Tibial artery (tissue), 4 donors: ENCODE measurements around the gene PAPSS2.

Experiments
- DNase-seq, 2 donors: peaks; one replicate each; pipeline ENCODE4 v3.0.0-alpha.2; 2019
- H3K27ac ChIP-seq, 2 donors: fragments of 200-600 bp; sonication (generic) in 1 of 2; 1 replicate in 1 of 2; 2 replicates in 1 of 2; pipeline ENCODE4 v1.5.1; 2018 to 2019; ENCODE audit warnings: mild to moderate bottlenecking in 1 of 2
- H3K27me3 ChIP-seq, 2 donors: fragments of 200-600 bp; sonication (generic) in 1 of 2; one replicate each; pipeline versions ENCODE4 v1.5.1 to v1.6.0; 2016 to 2019
- H3K36me3 ChIP-seq, 3 donors: fragments of 200-600 bp; sonication (generic) in 2 of 3; one replicate each; pipeline ENCODE4 v1.5.1; 2016 to 2019; ENCODE audit warnings: mild to moderate bottlenecking in 2 of 3
- H3K4me1 ChIP-seq, 4 donors: fragments of 200-600 bp; sonication (generic) in 2 of 4; 1 replicate in 3 of 4; 2 replicates in 1 of 4; pipeline ENCODE4 v1.5.1; 2016 to 2019
- H3K4me3 ChIP-seq, 2 donors: fragments of 200-600 bp; sonication (generic) in 1 of 2; 1 replicate in 1 of 2; 2 replicates in 1 of 2; pipeline ENCODE4 v1.5.1; 2018 to 2019; ENCODE audit warnings: mild to moderate bottlenecking in 2 of 2
- H3K9me3 ChIP-seq, 3 donors: fragments of 200-600 bp; sonication (generic) in 1 of 3; one replicate each; pipeline ENCODE4 v1.5.1; 2016 to 2019
- CTCF ChIP-seq, 2 experiments: fragments of 200-600 bp in 1 of 2; fragments of 450-650 bp in 1 of 2; IDR thresholded peaks; one replicate each; pipeline ENCODE4 v1.5.1; 2017 to 2019; ENCODE audit warnings: antibody characterized with exemption in 2 of 2, mild to moderate bottlenecking in 1 of 2, moderate library complexity in 1 of 2
- intact Hi-C: fragments of 100-400 bp; cut with DNase I; formaldehyde crosslinking; loops from one replicate; pipeline ENCODE4 v1.15.0; 2023; ENCODE audit warnings: low total_unique reads

Gene PAPSS2

DNA sequence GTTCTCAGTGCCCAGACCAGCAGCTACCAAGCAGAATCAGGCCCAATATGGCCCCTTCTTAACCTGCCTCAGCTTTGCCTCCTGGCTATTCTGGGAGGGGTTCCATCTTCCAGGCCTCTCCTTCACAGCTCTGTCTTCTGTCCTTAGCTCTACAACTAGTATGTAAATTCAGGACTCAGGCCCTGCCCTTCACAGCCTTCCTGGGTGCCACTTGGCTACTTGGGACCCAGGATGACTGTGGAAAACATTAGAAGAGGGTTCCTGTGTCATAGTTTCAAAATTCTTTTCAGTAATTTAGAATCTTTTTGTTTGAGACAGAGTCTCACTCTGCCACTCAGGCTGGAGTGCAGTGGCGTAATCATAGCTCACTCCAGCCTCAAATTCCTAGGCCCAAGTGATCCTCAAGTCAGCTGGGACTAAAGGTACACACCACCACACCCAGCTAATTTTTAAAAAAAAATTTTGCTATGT, 33.2 kb upstream of the PAPSS2 start:
- H3K4me1 ChIP-seq, result peaks cover 0 to 25% (median 6%) of the 10 kb centered on the region in 4 donors
- no peak for DNase-seq
- no peaks in the 10 kb centered on the region for H3K36me3 ChIP-seq
- no peaks in the 10 kb centered on the region for H3K27me3 ChIP-seq
- no peak overlapping the region for H3K4me3 ChIP-seq
- TF ChIP-seq CTCF (IDR thresholded peaks at IDR 0.05), result no peak
- intact Hi-C loops, result no loop called here
- H3K27ac ChIP-seq, result no peak overlapping the region
- H3K9me3 ChIP-seq, result no peaks in the 10 kb centered on the region

DNA sequence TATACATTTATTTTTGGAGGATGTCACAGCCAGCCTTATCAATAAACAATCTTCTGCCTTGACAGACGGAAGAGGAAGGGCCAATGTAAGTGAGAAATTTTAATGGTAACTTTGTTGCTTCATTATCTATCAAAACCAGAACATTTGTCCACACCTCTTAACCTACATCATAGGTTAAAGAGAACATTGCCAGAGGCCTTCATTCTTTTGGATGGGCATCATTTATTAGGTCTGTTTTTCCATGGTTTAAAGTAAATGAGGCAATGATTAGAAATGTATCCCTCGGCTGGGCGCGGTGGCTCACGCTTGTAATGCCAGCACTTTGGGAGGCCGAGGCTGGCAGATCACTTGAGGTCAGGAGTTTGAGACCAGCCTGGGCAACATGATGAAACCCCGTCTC, 29.5 kb upstream of the PAPSS2 start:
- no peak overlapping the region for H3K27ac ChIP-seq
- no peaks in the 10 kb centered on the region for H3K27me3 ChIP-seq
- H3K9me3 ChIP-seq, result no peaks in the 10 kb centered on the region
- H3K4me1 ChIP-seq, result no peaks in the 10 kb centered on the region
- DNase-seq, result no peak
- no peak overlapping the region for H3K4me3 ChIP-seq
- intact Hi-C loops, result no loop called here
- no peaks in the 10 kb centered on the region for H3K36me3 ChIP-seq
- TF ChIP-seq CTCF (IDR thresholded peaks at IDR 0.05), result no peak

GRCh38 chr10:87632454-87632853, 27.2 kb upstream of the PAPSS2 start:
- DNase-seq, result no peak
- H3K4me1 ChIP-seq, result no peaks in the 10 kb centered on the region
- intact Hi-C loops, result no loop called here

GRCh38 chr10:87634311-87634710, 25.4 kb upstream of the PAPSS2 start:
- no peak overlapping the region for H3K4me3 ChIP-seq
- H3K36me3 ChIP-seq, result no peaks in the 10 kb centered on the region
- no peaks in the 10 kb centered on the region for H3K9me3 ChIP-seq
- H3K27me3 ChIP-seq, result no peaks in the 10 kb centered on the region
- H3K27ac ChIP-seq, result no peak overlapping the region
- no peak for TF ChIP-seq CTCF (IDR thresholded peaks at IDR 0.05)
- no peak for DNase-seq
- intact Hi-C loops, result no loop called here
- no peaks in the 10 kb centered on the region for H3K4me1 ChIP-seq

More at GRCh38 chr10:87632454-87632853, 27.2 kb upstream of the PAPSS2 start:
- Histone ChIP-seq H3K27me3 (no peaks in the 10 kb centered on the region), H3K36me3 (no peaks in the 10 kb centered on the region), H3K27ac (no peak overlapping the region), H3K4me3 (no peak overlapping the region), H3K9me3 (no peaks in the 10 kb centered on the region)
- TF ChIP-seq CTCF (IDR thresholded peaks at IDR 0.05), result no peak

DNA sequence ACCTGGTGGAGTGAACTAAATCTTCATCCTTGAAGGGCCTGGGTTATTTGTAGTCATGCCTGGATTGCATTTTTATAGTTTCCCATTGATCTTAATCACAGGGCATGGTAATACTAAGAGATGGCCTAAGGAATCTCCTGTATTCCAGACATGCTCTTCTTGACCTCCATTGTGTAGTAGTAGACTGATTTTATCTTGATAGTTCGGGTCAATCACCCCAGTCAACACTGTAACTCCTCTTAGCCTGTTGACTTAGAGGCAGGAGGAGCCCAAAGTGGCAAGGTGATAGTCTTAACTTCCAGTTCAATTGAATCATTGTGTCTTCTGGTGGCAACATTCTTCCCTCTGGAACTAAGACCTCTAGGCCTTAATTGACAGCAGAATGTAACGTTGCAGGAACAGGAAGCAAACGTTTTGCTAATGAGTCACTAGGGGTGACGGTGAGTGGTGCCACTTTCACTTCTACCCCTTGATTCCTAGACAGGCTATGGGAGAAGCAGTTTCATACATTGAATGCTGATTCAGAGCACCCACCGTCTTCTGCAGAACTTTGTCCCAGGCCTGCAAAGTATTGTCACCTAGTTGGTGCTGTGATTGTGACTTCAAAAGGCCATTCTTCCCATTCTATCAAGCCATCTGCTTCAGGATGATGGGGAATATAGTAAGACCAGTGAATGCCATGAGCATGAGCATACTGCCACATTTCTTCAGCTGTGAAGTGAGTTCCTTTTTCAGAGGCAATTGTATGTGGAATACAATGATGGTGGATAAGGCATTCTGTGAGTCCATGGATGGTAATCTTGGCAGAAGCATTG, 24.0 kb upstream of the PAPSS2 start:
- H3K4me3 ChIP-seq, result no peak overlapping the region
- H3K27me3 ChIP-seq, result no peaks in the 10 kb centered on the region
- H3K27ac ChIP-seq, result no peak overlapping the region
- DNase-seq, result no peak
- H3K4me1 ChIP-seq, result no peaks in the 10 kb centered on the region
- H3K36me3 ChIP-seq, result no peaks in the 10 kb centered on the region
- no peaks in the 10 kb centered on the region for H3K9me3 ChIP-seq
- no peak for TF ChIP-seq CTCF (IDR thresholded peaks at IDR 0.05)
- intact Hi-C loops, result no loop called here
